ENCODE data around the gene AQP1.

Gene AQP1

DNA sequence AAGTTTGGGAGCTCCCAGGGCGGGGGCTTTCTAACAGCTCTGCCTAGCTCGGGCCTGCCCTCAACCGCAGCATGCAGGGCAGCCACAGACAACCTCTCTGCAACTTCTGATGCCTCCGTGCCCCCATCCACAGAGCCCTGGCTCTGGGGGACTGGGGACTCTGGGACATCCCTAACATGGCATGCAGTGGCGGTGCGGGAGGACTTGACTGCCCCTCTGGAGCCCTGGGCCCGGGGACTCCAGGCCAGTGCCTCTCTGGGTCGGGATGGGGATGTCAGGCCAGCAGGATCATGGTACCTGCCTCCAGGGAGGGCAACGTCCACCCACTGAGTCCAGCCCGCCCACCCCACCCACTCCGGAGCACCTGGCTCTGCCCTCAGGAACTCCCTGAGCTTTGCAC is 520 bp upstream of the AQP1 start:
- DNase-seq (ENCODE audit: extremely low read depth, low read depth): no peak
- no peak for TF ChIP-seq CTCF (IDR thresholded peaks at IDR 0.05; ENCODE audit: low read depth, low read length)

GRCh38 chr7:30912021-30912730 is 523 bp downstream of the AQP1 start:
- DNase-seq (ENCODE audit: extremely low read depth, low read depth): no peak
- TF ChIP-seq CTCF (IDR thresholded peaks at IDR 0.05; ENCODE audit: low read depth, low read length): no peak

DNA sequence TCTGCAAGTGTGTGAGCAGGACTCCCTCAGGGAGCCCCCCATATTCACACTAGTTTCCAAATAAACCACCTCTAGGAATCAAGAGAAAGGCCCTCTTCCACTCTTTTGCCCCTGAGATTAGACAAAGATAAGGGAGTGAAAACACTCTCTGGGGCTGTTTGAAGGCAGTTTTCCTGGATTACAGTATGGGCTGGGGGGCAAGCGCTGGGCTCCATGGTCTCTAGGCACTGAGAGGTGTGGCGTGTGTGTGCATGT is 1.0 kb downstream of the AQP1 start:
- no peak for TF ChIP-seq CTCF (IDR thresholded peaks at IDR 0.05; ENCODE audit: low read depth, low read length)
- no peak for DNase-seq (ENCODE audit: extremely low read depth, low read depth)

DNA sequence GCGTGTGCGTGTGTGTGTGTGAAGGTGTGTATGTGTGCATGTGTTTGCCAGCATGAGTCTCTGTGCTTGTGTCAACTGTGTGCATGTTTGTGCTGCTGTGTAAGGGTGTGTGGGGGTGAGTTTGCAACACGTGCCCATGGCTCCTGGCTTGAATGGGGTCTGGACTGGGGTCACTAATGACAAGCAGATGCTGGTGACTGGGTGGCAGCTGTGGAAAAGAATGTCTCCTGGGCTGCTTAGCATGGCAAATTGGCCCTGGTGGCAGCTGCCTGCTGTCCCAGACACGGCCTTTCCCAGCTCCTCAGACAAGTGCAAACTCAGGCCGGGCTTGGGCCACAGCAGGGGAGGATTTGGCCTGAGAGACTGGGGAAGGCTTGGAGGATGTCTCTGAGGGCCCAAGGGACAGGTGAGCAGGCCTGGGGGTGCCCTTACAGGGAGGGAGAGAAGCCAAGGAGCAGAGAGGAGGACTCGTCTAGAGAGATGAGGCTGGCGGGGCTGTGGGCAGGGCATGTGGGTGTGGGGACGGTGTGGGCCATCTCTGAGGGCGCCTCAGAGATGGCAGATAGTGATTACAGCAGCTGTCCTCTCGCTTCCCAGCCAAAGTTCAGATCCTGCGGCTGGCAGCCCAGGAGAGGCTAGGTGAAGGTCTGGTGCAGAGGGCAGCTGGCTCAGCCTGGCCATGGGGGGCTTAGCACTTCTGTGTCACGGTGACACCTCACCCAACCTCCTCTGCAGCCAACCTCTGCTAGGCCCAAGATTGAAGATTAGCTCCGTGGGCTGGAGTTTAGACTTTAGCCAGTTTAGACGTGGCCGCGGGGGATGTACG is 1.5 kb downstream of the AQP1 start:
- DNase-seq (ENCODE audit: extremely low read depth, low read depth): no peak
- no peak for TF ChIP-seq CTCF (IDR thresholded peaks at IDR 0.05; ENCODE audit: low read depth, low read length)

- TF ChIP-seq CTCF (IDR thresholded peaks at IDR 0.05; ENCODE audit: low read depth, low read length): no peak
- DNase-seq (ENCODE audit: extremely low read depth, low read depth): no peak
These were observed 2.3 kb downstream of the AQP1 start for GRCh38 chr7:30913821-30914515.

- no peak for TF ChIP-seq CTCF (IDR thresholded peaks at IDR 0.05; ENCODE audit: low read depth, low read length)
- DNase-seq (ENCODE audit: extremely low read depth, low read depth): no peak
These were observed 2.9 kb downstream of the AQP1 start for GRCh38 chr7:30914596-30914995.

- DNase-seq (ENCODE audit: extremely low read depth, low read depth): no peak
- TF ChIP-seq CTCF (IDR thresholded peaks at IDR 0.05; ENCODE audit: low read depth, low read length): no peak
These were observed 3.5 kb downstream of the AQP1 start for GRCh38 chr7:30915005-30915601.

Data from AG09319 (cell line).